ENCODE measurements around the gene SOX12.

SOX12 gene

DNA sequence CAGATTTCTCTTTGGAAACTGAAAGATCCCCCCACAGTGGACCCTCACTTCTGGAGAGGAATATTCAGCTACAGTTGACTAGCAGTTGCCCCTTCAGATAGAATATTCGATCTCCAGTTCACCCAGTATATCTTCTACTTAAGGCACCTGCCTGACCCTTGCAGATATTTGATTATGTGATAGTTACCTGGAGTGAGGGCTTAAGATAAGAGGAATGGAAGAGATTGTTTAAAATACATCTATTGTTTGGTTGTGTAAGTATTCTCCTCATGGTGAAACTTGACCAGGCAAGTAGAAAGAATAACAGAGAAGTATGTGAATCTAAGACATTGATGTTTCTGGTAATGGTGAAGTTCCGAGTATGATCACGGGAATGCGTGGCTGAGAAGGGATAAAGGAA is 29.5 kb upstream of the SOX12 start:
- Mint-ChIP-seq H3K36me3 (peaks cover 27 to 28% of the 10 kb centered on the region in 2 donors), H3K4me3 (peak overlapping the region; percentile 98 to 99), H3K27ac (peak overlapping the region; percentile 70), H3K9me3 (peaks cover 4% of the 10 kb centered on the region in 2 donors), H3K4me1 (peaks cover 13 to 44% of the 10 kb centered on the region in 2 donors), H3K27me3 (no peaks in the 10 kb centered on the region)
- ATAC-seq (replicated peaks) (no peak), DNase-seq (no peak)

DNA sequence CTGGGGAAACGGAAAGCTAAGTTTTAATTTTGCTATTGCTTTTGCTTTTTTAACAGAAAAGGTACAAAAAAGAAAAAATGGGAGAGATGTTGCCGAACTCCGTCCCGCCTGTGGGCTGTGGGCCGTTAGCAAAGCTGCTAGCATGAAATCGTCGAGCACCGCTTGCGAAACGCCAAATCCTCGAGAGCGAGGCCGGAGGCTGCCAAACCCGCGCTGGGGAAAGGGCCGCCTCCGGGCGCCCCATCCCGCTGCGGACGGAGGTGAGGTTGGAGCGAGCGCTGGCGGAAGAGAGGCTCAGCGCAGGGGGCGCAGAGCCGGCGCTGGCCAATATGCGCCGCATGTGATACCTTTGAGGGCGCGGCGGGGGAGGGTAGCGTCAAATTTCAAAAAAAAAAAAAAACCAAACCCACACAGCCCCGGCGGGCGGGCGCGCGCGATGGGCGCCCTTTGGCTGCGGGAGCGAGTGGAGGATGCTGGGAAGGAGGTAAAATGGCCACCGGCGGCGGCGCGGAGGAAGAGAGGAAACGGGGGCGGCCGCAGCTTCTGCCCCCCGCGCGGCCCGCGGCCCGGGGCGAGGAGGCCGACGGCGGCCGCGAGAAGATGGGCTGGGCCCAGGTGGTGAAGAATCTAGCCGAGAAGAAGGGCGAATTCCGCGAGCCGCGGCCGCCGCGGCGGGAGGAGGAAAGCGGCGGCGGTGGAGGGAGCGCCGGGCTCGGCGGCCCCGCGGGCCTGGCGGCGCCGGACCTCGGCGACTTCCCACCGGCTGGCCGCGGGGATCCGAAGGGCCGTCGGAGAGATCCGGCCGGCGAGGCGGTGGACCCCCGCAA is 28.0 kb upstream of the SOX12 start, which contains the start of gene ZCCHC3:
Gene ZCCHC3, plus strand, starts transcription at position 473 of the 827 bp plus-strand sequence. Its CDS starts 17 bp downstream, at position 490.
- H3K9me3 Mint-ChIP-seq = peaks cover 6% of the 10 kb centered on the region in 2 donors
- peak within 1 kb of the TSS; percentile 100 for H3K27ac Mint-ChIP-seq
- peaks cover 40 to 42% of the 10 kb centered on the region in 2 donors for H3K36me3 Mint-ChIP-seq
- DNase-seq (peak; percentile 79), ATAC-seq (replicated peaks) (peak; percentile 88 to 90)
- peaks cover 21 to 59% of the 10 kb centered on the region in 2 donors for H3K4me1 Mint-ChIP-seq
- H3K27me3 Mint-ChIP-seq = no peaks in the 10 kb centered on the region
- H3K4me3 Mint-ChIP-seq = peak within 1 kb of the TSS; percentile 98 to 99

DNA sequence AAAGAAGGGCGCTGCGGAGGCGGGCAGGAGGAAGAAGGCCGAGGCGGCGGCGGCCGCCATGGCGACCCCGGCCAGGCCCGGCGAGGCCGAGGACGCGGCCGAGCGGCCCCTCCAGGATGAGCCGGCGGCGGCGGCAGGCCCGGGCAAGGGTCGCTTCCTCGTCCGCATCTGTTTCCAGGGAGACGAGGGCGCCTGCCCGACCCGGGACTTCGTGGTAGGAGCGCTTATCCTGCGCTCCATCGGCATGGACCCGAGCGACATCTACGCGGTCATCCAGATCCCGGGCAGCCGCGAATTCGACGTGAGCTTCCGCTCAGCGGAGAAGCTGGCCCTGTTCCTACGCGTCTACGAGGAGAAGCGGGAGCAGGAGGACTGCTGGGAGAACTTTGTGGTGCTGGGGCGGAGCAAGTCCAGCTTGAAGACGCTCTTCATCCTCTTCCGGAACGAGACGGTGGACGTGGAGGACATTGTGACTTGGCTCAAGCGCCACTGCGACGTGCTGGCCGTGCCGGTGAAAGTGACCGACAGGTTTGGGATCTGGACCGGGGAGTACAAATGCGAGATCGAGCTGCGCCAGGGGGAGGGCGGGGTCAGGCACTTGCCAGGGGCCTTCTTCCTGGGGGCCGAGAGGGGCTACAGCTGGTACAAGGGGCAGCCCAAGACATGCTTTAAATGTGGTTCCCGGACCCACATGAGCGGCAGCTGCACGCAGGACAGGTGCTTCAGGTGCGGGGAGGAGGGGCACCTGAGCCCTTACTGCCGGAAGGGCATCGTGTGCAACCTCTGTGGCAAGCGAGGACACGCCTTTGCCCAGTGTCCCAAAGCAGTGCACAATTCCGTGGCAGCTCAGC is 27.2 kb upstream of the SOX12 start:
- peaks cover 6% of the 10 kb centered on the region in 2 donors for H3K9me3 Mint-ChIP-seq
- peak overlapping the region; percentile 98 to 99 for H3K4me3 Mint-ChIP-seq
- H3K27ac Mint-ChIP-seq = peak overlapping the region; percentile 100
- peaks cover 41 to 43% of the 10 kb centered on the region in 2 donors for H3K36me3 Mint-ChIP-seq
- DNase-seq = peak; percentile 31
- H3K27me3 Mint-ChIP-seq = no peaks in the 10 kb centered on the region
- H3K4me1 Mint-ChIP-seq = peaks cover 22 to 61% of the 10 kb centered on the region in 2 donors
- peak; percentile 43 to 45 for ATAC-seq (replicated peaks)

DNA sequence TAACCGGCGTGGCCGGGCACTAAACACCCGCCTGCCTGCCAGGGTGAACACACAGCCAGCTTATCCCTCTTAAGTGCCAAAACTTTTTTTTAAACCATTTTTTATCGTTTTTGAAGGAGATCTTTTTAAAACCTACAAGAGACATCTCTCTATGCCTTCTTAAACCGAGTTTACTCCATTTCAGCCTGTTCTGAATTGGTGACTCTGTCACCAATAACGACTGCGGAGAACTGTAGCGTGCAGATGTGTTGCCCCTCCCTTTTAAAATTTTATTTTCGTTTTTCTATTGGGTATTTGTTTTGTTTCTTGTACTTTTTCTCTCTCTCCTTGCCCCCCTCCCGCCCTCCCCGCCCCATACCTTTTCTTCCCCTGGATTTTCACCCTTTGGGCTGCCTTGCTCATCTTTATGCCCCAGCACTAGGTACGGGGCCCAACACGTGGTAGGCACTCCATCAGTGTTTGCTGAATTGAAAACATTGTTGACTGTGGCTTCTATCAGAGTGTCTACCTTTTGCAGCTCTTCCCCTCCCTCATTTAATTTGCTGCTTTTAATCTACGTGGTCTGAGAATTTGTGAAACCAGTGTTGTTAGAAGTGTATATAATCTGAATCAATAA is 26.5 kb upstream of the SOX12 start:
- ATAC-seq (replicated peaks) (no peak), DNase-seq (no peak)
- Mint-ChIP-seq H3K4me1 (peaks cover 23 to 61% of the 10 kb centered on the region in 2 donors), H3K9me3 (peaks cover 6% of the 10 kb centered on the region in 2 donors), H3K4me3 (peak overlapping the region; percentile 98 to 99), H3K27ac (peak overlapping the region; percentile 99), H3K36me3 (peaks cover 41 to 45% of the 10 kb centered on the region in 2 donors), H3K27me3 (no peaks in the 10 kb centered on the region)

DNA sequence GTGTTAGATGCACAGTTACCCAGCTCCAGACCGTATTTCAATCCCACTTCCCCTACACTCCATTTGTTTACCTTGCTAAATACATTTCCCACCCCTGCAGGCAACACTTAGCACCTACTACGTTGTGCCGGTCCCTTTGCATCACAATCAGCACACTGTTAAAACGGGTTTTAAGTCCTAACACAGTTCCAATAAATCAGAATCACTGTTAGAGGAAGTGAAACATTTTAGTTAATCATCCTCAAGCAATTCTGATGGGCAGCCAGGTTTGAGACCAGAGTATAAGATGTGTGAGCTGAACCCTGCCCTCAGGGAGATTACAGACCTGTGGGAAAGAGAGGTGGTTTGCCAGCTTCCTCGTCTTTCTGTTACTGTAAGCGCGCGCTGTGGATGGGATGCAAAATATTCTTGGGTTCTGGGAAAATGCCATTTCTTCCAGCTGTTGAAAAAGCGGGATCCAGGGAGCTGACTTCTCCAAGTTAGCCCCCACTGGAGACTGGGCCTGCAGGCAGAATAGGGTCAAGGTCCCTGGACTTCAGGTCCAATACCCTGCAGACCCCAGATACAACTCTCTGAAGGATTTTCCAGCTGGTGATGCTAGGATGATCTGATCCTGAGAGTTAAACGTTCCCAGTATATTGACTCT is 24.9 kb upstream of the SOX12 start:
- Mint-ChIP-seq H3K4me1 (peaks cover 23 to 61% of the 10 kb centered on the region in 2 donors), H3K27me3 (no peaks in the 10 kb centered on the region), H3K4me3 (peak overlapping the region; percentile 67), H3K36me3 (peaks cover 41 to 46% of the 10 kb centered on the region in 2 donors), H3K9me3 (peaks cover 6% of the 10 kb centered on the region in 2 donors), H3K27ac (no peak overlapping the region)
- DNase-seq (no peak), ATAC-seq (replicated peaks) (no peak)

DNA sequence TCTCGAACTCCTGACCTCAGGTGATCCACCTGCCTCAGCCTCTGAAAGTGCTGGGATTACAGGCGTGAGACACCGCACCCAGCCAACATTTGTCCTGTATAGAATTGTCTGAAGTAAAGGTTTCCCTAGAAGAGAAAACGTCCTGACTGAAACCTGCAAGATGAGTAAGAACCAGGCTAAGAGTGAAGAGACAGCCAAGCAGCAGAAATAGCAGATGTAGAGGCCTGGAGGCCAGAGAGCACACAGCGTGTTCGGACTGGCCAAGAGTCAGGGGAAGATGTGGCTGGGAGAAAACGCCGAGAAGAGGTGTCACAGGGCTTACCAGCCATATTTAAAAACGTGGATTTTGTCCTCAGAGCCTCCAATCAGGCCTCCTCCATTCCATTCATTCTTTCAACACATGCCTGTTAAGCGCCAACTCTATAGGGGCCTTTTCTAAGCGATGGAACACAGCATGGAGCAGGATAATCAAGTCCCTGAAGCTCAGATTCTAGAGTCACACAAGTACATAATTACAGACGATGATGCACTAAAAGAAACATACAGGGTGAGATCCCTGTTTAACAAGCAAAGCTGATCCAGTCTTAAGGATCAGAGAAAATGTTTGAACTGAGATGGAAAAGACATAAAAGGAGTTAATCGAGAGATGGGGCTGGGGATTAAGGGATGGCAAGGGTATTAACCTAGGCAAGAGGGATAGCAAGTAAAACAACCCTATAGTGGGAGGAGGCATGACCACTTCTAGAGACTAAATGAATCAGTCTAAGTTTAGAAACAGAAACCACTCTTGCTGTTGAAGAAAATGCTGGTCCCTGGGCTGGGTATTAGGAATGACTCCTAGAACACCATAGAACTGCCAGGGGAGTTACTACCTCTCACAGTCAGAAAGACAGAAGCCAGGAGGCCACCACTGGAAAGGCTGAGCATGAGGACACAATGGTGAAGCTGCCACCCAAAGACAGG is 23.2 kb upstream of the SOX12 start:
- Mint-ChIP-seq H3K4me1 (peaks cover 19 to 48% of the 10 kb centered on the region in 2 donors), H3K4me3 (no peak overlapping the region)
- ATAC-seq (replicated peaks) = no peak

DNA sequence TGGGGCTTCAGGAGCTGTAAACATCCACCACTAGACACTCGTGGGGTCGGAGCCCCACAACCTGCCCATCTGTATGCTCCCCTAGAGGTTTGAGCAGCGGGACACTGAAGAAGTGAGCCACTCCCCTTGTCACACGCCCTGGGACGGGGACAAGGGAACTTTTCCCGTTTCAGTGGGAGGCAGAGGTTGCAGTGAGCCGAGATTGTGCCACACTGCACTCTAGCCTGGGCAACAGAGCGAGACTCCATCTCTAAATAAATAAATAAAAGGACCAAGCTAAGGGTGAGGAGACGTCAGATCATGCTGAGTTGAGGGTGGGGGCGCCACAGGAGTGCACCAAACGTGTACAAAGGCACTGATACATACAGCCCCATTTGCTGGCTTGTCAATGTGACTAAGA is 19.6 kb upstream of the SOX12 start:
- peaks cover 19 to 31% of the 10 kb centered on the region in 2 donors for H3K4me1 Mint-ChIP-seq
- H3K27me3 Mint-ChIP-seq = no peaks in the 10 kb centered on the region
- no peak overlapping the region for H3K4me3 Mint-ChIP-seq
- no peak for ATAC-seq (replicated peaks)
- no peak for DNase-seq
- peaks cover 14 to 18% of the 10 kb centered on the region in 2 donors for H3K36me3 Mint-ChIP-seq
- H3K9me3 Mint-ChIP-seq = peaks cover 3 to 4% of the 10 kb centered on the region in 2 donors
- H3K27ac Mint-ChIP-seq = no peak overlapping the region

More for the DNA sequence above, 23.2 kb upstream of the SOX12 start:
- Mint-ChIP-seq H3K36me3 (peaks cover 41 to 46% of the 10 kb centered on the region in 2 donors), H3K9me3 (peaks cover 6 to 8% of the 10 kb centered on the region in 2 donors), H3K27ac (no peak overlapping the region), H3K27me3 (no peaks in the 10 kb centered on the region)
- no peak for DNase-seq

DNA sequence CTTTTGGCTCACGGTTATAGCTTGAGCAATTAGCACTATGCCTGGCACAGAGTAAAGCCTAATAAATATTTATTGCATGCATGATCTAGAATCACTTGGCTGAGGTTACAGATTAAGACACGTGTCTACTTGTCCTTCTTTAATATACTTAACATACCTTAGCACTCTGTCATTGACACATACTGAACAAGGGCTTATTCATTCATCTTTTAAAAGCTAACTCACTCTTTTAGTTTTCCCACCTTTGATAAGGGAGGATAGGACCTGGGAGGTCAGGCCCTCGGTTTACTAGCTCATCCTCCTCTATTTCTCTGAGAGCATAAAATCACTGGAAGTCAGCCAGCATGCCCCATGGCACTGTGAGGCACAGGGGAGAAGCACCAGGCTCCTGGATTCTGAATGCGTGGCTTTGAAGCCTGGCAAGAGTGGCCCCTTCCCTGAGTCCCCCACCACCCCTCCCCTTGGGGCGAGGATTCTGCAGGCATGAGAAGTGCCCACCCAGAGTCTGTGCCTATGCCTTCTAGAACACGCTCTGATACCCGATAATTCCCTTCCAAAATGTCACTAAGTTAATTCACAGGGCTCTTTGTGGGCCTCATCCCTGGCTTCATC is 16.8 kb upstream of the SOX12 start:
- no peak for ATAC-seq (replicated peaks)
- Mint-ChIP-seq H3K27me3 (no peaks in the 10 kb centered on the region), H3K4me1 (peaks cover 14% of the 10 kb centered on the region in 2 donors), H3K9me3 (peaks cover 0 to 4% of the 10 kb centered on the region in 2 donors), H3K27ac (peak overlapping the region; percentile 11), H3K4me3 (no peak overlapping the region), H3K36me3 (peaks cover 0 to 3% of the 10 kb centered on the region in 2 donors)
- no peak for DNase-seq

DNA sequence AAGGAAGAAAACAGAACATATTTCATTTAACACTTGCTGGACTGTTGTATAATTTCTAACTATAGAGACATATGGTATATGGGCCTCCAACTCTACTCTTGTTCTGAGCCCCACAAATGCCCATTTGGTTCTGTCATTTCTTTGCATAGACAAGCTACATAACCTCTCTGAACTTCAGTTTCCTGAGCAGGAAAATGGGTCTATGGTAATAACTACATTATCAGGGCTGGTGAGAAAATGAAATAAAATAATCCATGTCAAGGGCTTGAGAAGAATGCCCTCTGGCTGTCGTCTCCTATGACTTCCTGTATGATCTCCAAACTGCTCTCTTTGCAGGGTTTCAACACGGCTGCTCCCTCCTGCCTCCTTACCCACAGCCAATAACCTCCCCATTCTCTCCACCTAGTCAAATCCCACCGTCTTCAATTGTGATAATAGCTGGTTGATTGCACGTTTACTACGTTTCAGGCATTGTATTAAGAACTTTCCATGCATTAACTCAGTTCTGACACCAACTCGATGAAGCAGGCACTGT is 16.0 kb upstream of the SOX12 start:
- Mint-ChIP-seq H3K36me3 (no peaks in the 10 kb centered on the region), H3K27ac (peak overlapping the region; percentile 93), H3K4me3 (peak overlapping the region; percentile 93 to 95), H3K27me3 (no peaks in the 10 kb centered on the region), H3K9me3 (peaks cover 0 to 4% of the 10 kb centered on the region in 2 donors), H3K4me1 (peaks cover 12 to 14% of the 10 kb centered on the region in 2 donors)
- ATAC-seq (replicated peaks) (no peak), DNase-seq (no peak)

DNA sequence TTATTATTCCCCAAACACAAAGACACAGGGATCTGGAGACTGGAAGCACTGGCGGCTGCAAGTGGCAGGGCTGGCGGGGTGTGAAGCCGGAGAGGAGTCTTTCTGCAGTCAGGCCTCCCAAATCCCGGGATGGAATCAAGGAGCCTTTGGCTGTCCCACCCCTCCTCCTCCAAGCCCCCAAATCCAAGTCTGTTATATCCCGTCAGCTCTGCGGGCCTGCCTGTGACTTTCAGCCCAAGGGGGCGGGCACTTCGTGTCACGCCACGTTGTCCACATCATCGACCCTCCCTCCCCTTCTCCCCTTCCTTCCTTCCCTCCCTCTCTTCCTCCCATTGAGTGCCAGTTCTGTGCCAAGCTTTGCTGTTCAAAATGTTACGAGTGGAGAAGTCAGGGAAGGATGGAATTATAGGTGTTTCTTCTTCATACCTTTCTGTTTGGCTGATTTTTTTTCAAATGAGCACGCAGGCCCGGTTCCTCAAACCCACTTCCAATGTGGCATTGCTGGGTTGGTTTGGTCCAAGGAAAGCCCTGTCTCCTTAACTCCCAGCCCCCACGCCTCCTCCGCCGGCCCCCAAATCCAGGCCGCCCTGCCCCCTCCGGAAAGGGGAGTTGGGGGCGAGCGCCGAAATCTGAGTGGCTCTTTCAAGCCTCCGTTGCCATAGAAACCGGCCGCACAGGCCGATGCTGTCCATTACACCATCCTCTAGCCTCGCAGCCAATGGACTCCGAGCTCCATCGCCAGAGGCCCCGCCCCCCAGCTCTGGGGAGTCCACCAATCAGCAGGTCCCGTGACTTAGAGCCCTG is 15.3 kb upstream of the SOX12 start:
- Mint-ChIP-seq H3K27me3 (no peaks in the 10 kb centered on the region), H3K9me3 (peaks cover 0 to 4% of the 10 kb centered on the region in 2 donors), H3K4me1 (peaks cover 12 to 14% of the 10 kb centered on the region in 2 donors), H3K27ac (peak overlapping the region; percentile 93), H3K36me3 (no peaks in the 10 kb centered on the region), H3K4me3 (peak overlapping the region; percentile 93 to 95)
- DNase-seq (peak; percentile 91), ATAC-seq (replicated peaks) (peak; percentile 100)

DNA sequence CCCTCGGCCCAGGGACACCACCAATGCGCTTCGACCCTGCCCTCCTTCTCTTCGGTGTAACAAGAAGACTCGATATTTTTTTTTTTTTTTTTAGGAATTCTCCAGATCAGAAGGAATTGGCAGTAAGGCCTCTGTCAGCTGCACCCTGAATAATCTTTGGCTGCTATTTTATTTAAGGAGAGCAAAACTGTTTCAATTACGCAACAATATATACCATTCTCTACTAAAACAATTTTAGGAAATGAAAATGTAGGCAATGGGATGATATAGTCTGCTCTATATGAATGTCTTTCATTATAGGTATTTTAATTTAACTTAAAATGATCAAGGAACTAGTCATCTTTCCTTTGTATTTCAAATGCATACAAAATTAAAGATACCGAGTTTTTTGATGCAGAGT is 14.7 kb upstream of the SOX12 start:
- ATAC-seq (replicated peaks) (peak in 1 of 2 donors; percentile 1), DNase-seq (no peak)
- peaks cover 12 to 14% of the 10 kb centered on the region in 2 donors for H3K4me1 Mint-ChIP-seq
- peak overlapping the region; percentile 93 for H3K27ac Mint-ChIP-seq
- H3K36me3 Mint-ChIP-seq = no peaks in the 10 kb centered on the region
- H3K9me3 Mint-ChIP-seq = peaks cover 0 to 4% of the 10 kb centered on the region in 2 donors
- peak overlapping the region; percentile 93 to 95 for H3K4me3 Mint-ChIP-seq
- no peaks in the 10 kb centered on the region for H3K27me3 Mint-ChIP-seq
